B cell (primary cell): ENCODE results near the gene TMX1. TPM values are rescaled to one million over a fixed set of nuclear protein-coding genes. Genes with fewer than 3 reads are reported as not detected.

Experiments
- ATAC-seq: fragments of 200-7000 bp; cut with Tn5 transposase; one replicate; pipeline ENCODE4 v1.10.0; 2021; ENCODE audit warnings: low read depth, mild to moderate bottlenecking, moderate number of reproducible peaks, moderate library complexity
- CTCF ChIA-PET: fragments of 350-600 bp; sonication (Branson Sonifier 250); formaldehyde crosslinking; loops from one replicate; lab custom pipeline; 2021; ENCODE audit warnings: antibody characterized with exemption, inconsistent platforms; lab: Charles Lee
- POLR2A ChIA-PET: fragments of 350-600 bp; sonication (Branson Sonifier 250); formaldehyde crosslinking; loops from one replicate; lab custom pipeline; 2021; ENCODE audit warnings: antibody characterized with exemption; lab: Charles Lee
- DNase-seq: peaks from one replicate; pipeline ENCODE4 v3.0.0; 2013
- H2AFZ ChIP-seq: 2 replicates; pipeline ENCODE4 v1.6.1; 2012; ENCODE audit warnings: mild to moderate bottlenecking, low read depth, low read length; ENCODE audit not compliant: insufficient read depth, poor library complexity, severe bottlenecking
- H3K27ac ChIP-seq, 2 donors: 1 replicate in 1 of 2; 2 replicates in 1 of 2; pipeline ENCODE4 v1.5.1; 2012 to 2013; ENCODE audit warnings: low read length in 2 of 2, mild to moderate bottlenecking in 2 of 2, moderate library complexity in 1 of 2
- H3K27me3 ChIP-seq, 4 experiments: fragments of 200-600 bp in 1 of 4; sonication (generic) in 1 of 4; replicated peaks in 1 of 4; 1 replicate in 2 of 4; 2 replicates in 2 of 4; pipeline versions ENCODE4 v1.6.1 to v1.7.0; 2013 to 2016; ENCODE audit warnings: low read length in 3 of 4, mild to moderate bottlenecking in 2 of 4, mixed read lengths in 1 of 4, moderate library complexity in 1 of 4; ENCODE audit not compliant: insufficient read depth in 4 of 4, control insufficient read depth in 3 of 4; ENCODE audit errors: control extremely low read depth in 1 of 4
- H3K36me3 ChIP-seq, 2 experiments: replicated peaks in 1 of 2; 1 replicate in 1 of 2; 2 replicates in 1 of 2; pipeline versions ENCODE4 v1.6.1 to v1.7.1; 2013; ENCODE audit warnings: low read length in 1 of 2; ENCODE audit not compliant: insufficient read depth in 2 of 2, control insufficient read depth in 1 of 2; ENCODE audit errors: control extremely low read depth in 1 of 2, extremely low read depth in 1 of 2
- H3K4me1 ChIP-seq, 2 donors: fragments of 200-600 bp in 1 of 2; sonication (generic) in 1 of 2; 1 replicate in 1 of 2; 2 replicates in 1 of 2; pipeline versions ENCODE4 v1.5.1 to v1.6.1; 2013 to 2017; ENCODE audit warnings: low read length in 2 of 2; ENCODE audit not compliant: control insufficient read depth in 2 of 2, insufficient read depth in 2 of 2
- H3K4me2 ChIP-seq: replicated peaks from 2 replicates; pipeline ENCODE3; 2012; ENCODE audit warnings: mild to moderate bottlenecking, low read depth, low read length; ENCODE audit not compliant: poor library complexity, severe bottlenecking
- H3K4me3 ChIP-seq, 5 experiments: fragments of 200-600 bp in 1 of 5; sonication (generic) in 1 of 5; 1 replicate in 3 of 5; 2 replicates in 2 of 5; pipeline versions ENCODE4 v1.5.1 to v1.7.0; 2011 to 2016; ENCODE audit warnings: low read length in 4 of 5, mild to moderate bottlenecking in 4 of 5, low read depth in 2 of 5, control low read depth in 1 of 5, moderate library complexity in 1 of 5; ENCODE audit not compliant: insufficient read depth in 1 of 5; ENCODE audit errors: control extremely low read depth in 1 of 5, extremely low read depth in 1 of 5
- H3K79me2 ChIP-seq: fragments of 200-600 bp; sonication (generic); one replicate; pipeline ENCODE4 v1.6.0; 2016; ENCODE audit warnings: low read length; ENCODE audit not compliant: control insufficient read depth, insufficient read depth
- H3K9ac ChIP-seq: fragments of 200-600 bp; sonication (generic); 2 replicates; pipeline ENCODE4 v1.6.1; 2017; ENCODE audit warnings: mild to moderate bottlenecking, low read length, moderate library complexity
- H3K9me3 ChIP-seq, 3 donors: one replicate each; pipeline versions ENCODE4 v1.6.1 to v1.7.1; 2013; ENCODE audit warnings: low read length in 2 of 3; ENCODE audit not compliant: control insufficient read depth in 2 of 3, insufficient read depth in 1 of 3; ENCODE audit errors: control extremely low read depth in 1 of 3
- H4K20me1 ChIP-seq: 2 replicates; pipeline ENCODE4 v1.6.0; 2012; ENCODE audit warnings: mild to moderate bottlenecking, low read length; ENCODE audit not compliant: insufficient read depth, control insufficient read depth, poor library complexity, severe bottlenecking
- H3K27ac Mint-ChIP-seq: one replicate; pipeline ENCODE4 v1.8.0; 2021; ENCODE audit warnings: mixed read lengths
- H3K27me3 Mint-ChIP-seq: one replicate; pipeline ENCODE4 v1.8.0; 2021; ENCODE audit warnings: mixed read lengths
- H3K4me1 Mint-ChIP-seq: one replicate; pipeline ENCODE4 v1.8.0; 2021; ENCODE audit warnings: mixed read lengths
- H3K4me3 Mint-ChIP-seq: one replicate; pipeline ENCODE4 v1.8.0; 2021; ENCODE audit warnings: mixed read lengths
- H3K9me3 Mint-ChIP-seq: one replicate; pipeline ENCODE4 v1.8.0; 2022; ENCODE audit warnings: mixed read lengths; ENCODE audit not compliant: insufficient read depth
- CTCF ChIP-seq: fragments of 200-600 bp; IDR thresholded peaks from one replicate; pipeline ENCODE4 v1.8.0; 2022; ENCODE audit warnings: antibody characterized with exemption, mild to moderate bottlenecking
- EZH2 ChIP-seq: IDR thresholded peaks from 2 replicates; pipeline ENCODE4 v1.6.1; 2012; ENCODE audit warnings: borderline replicate concordance, low read depth, mild to moderate bottlenecking, moderate library complexity, low read length; ENCODE audit not compliant: insufficient read depth, poor library complexity, severe bottlenecking
- WGBS: methylation state at CpG from one replicate; pipeline ENCODE4 v1.1.5; 2013; ENCODE audit warnings: missing lambda C conversion rate; ENCODE audit not compliant: insufficient coverage; 5-methylcytosine and 5-hydroxymethylcytosine counted together
- intact Hi-C: fragments of 100-400 bp; cut with micrococcal nuclease; formaldehyde crosslinking; loops from one replicate; pipeline ENCODE4 v1.10.0; 2022
- polyA plus RNA-seq: library from polyadenylated mRNA; depleted of rRNA; stranded (reverse); fragments of >200 nt; gene quantifications from 2 replicates; pipeline ENCODE4 v1.2.3, GENCODE V29; 2012
- total RNA-seq, 2 donors: library from RNA; stranded (reverse); fragments of 120-200 nt in 1 of 2; gene quantifications; 1 replicate in 1 of 2; 2 replicates in 1 of 2; pipeline versions ENCODE4 v1.2.3 to v1.2.4, GENCODE V29; 2013 to 2022

TMX1 gene
- total and polyA plus RNA-seq, 2 donors (not counting 1 experiment from before 2014, with no cell fraction given) = 4.8 to 26.4 TPM

GRCh38 chr14:51284241-51284640 lies 44.2 kb downstream of the TMX1 start:
- Mint-ChIP-seq H3K27ac (no peak overlapping the region), H3K4me1 (peaks cover 6% of the 10 kb centered on the region), H3K27me3 (no peaks in the 10 kb centered on the region), H3K4me3 (no peak overlapping the region), H3K9me3 (no peaks in the 10 kb centered on the region)
- Histone ChIP-seq H3K9ac (no peak overlapping the region), H3K27me3 (no peaks in the 10 kb centered on the region), H3K27ac (no peak overlapping the region), H3K4me2 (no peak overlapping the region), H3K4me1 (no peaks in the 10 kb centered on the region), H3K9me3 (no peaks in the 10 kb centered on the region), H3K36me3 (no peaks in the 10 kb centered on the region), H3K4me3 (no peak overlapping the region), H4K20me1 (no peaks in the 10 kb centered on the region), H2AFZ (no peak overlapping the region), H3K79me2 (no peaks in the 10 kb centered on the region)
- POLR2A ChIA-PET = no interaction called here
- intact Hi-C loops = loop anchor here (5.0 kb wide), 1 partner anchor 1508 kb away; the partner anchor contains the start of gene GNPNAT1
- no peak for ATAC-seq
- CTCF ChIA-PET = interaction anchor here (0.8 to 5.7 kb wide), 9 partner anchors 9 to 695 kb away, joined by 3 to 41 read pairs (median 8); no protein-coding TSS in a partner anchor
- no peak for DNase-seq
- TF ChIP-seq EZH2 (no peak), CTCF (no peak)

- H3K27ac ChIP-seq = no peak overlapping the region
- H3K9me3 ChIP-seq = no peaks in the 10 kb centered on the region
- intact Hi-C loops = no loop called here
- Mint-ChIP-seq H3K4me3 (no peak overlapping the region), H3K4me1 (peaks cover 6% of the 10 kb centered on the region), H3K27ac (no peak overlapping the region), H3K9me3 (no peaks in the 10 kb centered on the region), H3K27me3 (no peaks in the 10 kb centered on the region)
- no peak for ATAC-seq
- no peak for DNase-seq
- H3K36me3 ChIP-seq = no peaks in the 10 kb centered on the region
- no peak overlapping the region for H2AFZ ChIP-seq
- H3K4me2 ChIP-seq = no peak overlapping the region
- TF ChIP-seq CTCF (no peak), EZH2 (no peak)
- no peaks in the 10 kb centered on the region for H3K4me1 ChIP-seq
- no peaks in the 10 kb centered on the region for H3K79me2 ChIP-seq
- no peak overlapping the region for H3K4me3 ChIP-seq
- POLR2A ChIA-PET = no interaction called here
- no peak overlapping the region for H3K9ac ChIP-seq
- CTCF ChIA-PET = interaction anchor here (1.4 to 5.7 kb wide), 5 partner anchors 9 to 694 kb away, joined by 3 to 41 read pairs (median 6); no protein-coding TSS in a partner anchor
- no peaks in the 10 kb centered on the region for H3K27me3 ChIP-seq
- no CpG with 5 or more reads among the region's 1 CpG for WGBS
- H4K20me1 ChIP-seq = no peaks in the 10 kb centered on the region
These were observed 45.1 kb downstream of the TMX1 start for GRCh38 chr14:51285120-51285519.
